ENCODE results near the gene STPG4.

STPG4 gene

DNA sequence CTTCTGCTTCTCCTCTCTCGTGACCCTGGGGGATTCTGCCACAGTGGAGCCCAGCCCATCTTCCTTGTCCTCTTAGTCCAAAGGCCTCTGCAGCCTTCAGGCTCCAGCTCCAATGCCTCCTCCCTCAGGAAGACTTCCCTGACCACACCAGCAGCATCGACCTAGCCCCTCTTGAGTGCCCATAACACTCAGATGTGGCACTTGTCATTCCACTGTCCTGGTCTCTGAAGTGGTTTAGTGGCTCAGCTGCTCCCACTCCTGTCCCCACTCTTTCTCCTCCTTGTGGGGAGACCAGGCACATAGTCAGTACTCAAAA, 97.5 kb downstream of the STPG4 start:
- no peak overlapping the region for H3K4me3 ChIP-seq (ENCODE audit: low read depth, low read length)
- TF ChIP-seq, protein P1, sequence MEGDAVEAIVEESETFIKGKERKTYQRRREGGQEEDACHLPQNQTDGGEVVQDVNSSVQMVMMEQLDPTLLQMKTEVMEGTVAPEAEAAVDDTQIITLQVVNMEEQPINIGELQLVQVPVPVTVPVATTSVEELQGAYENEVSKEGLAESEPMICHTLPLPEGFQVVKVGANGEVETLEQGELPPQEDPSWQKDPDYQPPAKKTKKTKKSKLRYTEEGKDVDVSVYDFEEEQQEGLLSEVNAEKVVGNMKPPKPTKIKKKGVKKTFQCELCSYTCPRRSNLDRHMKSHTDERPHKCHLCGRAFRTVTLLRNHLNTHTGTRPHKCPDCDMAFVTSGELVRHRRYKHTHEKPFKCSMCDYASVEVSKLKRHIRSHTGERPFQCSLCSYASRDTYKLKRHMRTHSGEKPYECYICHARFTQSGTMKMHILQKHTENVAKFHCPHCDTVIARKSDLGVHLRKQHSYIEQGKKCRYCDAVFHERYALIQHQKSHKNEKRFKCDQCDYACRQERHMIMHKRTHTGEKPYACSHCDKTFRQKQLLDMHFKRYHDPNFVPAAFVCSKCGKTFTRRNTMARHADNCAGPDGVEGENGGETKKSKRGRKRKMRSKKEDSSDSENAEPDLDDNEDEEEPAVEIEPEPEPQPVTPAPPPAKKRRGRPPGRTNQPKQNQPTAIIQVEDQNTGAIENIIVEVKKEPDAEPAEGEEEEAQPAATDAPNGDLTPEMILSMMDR (IDR thresholded peaks at IDR 0.05; ENCODE audit: low read depth, low read length) = no peak

DNA sequence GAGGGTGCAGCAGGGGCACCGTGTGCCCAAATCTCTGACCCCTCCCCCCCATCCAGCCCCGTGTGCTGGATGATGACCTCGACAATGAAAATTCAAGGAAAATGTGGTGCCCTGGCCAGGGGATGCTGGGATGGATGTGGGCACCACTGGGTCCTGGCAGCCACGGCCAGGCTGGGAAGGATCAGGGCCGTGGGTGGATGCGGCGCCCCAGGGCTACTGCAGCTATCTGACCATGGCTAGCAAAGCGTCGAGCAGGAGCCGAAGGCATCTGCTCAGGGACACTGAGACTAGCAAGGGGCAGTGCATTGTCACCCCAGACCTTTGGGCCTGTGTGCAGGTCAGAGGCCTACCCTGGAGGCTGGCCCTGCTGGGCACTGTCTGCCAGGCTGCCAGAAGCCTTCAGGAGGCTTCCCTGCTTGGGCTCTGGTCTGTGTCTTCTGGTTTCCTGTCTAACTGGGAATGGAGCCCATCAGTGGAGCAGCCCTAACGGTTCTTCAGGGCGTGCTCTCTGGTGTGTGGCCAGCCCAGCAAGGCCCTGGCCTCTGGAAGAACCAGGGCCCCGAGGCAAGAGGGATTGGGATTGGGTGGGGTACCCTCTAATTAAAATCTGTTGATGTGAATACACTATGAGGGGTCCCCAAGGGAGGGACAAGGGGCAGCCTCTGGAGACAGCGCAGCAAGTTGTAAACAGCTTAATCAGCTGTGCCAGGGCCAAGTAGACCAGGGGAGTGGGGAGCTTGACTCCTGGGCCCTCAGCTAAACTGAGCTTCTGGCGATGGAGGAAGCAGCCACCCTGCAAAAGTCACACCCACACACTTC, 98.0 kb downstream of the STPG4 start:
- no peak overlapping the region for H3K4me3 ChIP-seq (ENCODE audit: low read depth, low read length)
- TF ChIP-seq, protein P1 (IDR thresholded peaks at IDR 0.05; ENCODE audit: low read depth, low read length) = no peak

DNA sequence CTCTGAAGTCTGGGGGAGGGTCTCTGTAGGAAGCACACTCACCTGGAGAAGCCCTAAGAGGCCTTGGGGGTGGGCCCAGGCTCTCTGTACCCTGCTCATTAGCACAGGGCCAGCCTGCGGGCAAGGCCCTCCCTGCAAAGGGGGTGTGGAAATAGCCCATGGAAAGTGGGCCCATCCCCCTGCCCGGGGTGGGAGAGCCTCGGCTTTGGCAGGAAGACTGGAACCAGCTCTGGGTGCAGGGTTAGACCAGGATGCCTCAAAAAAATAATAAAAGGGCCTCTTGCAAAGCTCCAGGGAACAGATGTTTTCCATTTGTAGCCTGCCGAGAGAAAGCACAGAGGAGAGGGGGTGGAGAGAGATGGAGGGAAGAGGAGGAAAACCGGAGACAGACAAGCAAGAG, 98.7 kb downstream of the STPG4 start:
- no peak overlapping the region for H3K4me3 ChIP-seq (ENCODE audit: low read depth, low read length)
- TF ChIP-seq, protein P1 (IDR thresholded peaks at IDR 0.05; ENCODE audit: low read depth, low read length) = no peak

DNA sequence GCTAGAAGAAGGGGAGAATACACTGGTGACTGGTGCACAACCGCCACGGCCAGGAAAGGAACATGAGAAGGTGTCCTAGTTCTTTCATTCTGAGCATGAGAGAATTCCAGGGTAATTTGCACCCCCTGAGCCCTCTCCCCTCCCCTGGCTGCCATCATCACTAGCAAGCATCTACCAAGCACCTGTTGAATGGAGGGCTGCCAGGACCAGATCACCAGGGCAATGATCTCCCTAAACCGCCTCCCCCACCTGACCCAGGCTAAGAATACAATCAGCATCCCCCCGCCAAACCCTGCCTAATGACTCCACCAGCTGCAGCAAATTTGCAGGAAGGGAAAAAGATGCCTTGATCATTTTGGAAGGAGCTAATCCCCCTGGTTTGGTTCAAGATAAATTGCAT, 100.2 kb downstream of the STPG4 start:
- H3K4me3 ChIP-seq (ENCODE audit: low read depth, low read length) = no peak overlapping the region
- TF ChIP-seq, protein P1 (IDR thresholded peaks at IDR 0.05; ENCODE audit: low read depth, low read length) = no peak

DNA sequence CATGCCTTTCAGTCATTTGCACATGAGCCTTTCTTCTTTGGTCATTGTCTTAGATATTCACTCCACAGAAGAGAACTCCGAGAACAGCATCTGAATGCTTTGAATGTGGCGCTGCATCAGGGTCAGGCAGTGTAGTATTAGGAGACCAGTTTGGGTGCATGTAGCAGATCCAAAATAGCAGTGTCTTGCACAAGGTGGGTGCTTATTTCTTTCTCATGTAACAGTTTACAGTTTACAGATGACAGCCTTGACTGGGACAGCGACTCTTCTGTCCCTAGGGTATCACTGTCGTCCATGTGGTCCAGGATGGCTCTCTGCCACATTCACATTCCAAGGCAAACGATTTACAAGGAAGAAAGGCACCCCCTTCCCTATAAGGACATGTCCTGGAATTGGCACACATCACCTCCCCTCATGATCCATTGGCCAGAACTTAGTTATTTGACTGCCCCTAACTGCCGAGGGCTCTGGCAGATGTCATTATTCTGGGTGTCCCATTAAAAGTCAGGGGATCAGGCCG, 101.0 kb downstream of the STPG4 start:
- TF ChIP-seq, protein P1 (IDR thresholded peaks at IDR 0.05; ENCODE audit: low read depth, low read length) = no peak
- no peak overlapping the region for H3K4me3 ChIP-seq (ENCODE audit: low read depth, low read length)

DNA sequence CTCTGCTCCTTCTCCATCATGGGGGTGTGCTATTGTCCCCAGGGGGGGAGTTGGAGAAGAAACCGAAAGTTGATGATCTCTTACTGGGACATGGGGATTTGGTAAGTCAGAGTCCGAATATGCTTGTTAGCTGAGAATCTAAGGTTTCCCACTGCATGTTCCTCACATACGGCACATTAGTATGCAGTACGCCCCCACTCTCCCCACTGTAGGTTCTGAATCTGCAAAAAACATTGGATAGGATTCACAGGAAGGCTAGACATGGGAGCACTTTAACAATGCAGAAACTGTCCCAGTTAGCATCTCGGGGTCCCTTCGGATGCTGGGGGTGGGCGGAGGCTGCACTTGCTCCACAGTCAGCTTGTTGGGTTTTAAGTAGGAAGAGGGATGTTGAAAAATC, 102.3 kb downstream of the STPG4 start:
- H3K4me3 ChIP-seq (ENCODE audit: low read depth, low read length) = no peak overlapping the region
- TF ChIP-seq, protein P1 (IDR thresholded peaks at IDR 0.05; ENCODE audit: low read depth, low read length) = no peak

DNA sequence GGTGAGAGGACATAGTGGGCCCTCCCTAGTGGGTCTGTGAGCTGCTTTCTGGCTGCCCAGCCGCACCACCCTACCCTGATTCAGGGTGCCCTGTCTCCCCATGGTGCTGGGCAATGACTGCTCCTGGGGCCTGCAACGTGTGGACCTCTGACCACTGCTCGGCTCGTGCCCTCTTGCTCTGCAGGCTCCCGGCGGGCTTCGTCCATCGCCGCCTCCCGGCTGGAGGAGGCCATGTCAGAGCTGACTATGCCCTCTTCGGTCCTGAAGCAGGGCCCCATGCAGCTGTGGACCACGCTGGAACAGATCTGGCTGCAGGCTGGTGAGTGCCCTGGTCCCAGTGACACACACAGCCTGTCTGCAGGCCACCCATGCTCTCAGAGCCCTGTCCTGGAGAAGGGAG, 103.5 kb downstream of the STPG4 start:
- H3K4me3 ChIP-seq (ENCODE audit: low read depth, low read length) = no peak overlapping the region
- TF ChIP-seq, protein P1 (IDR thresholded peaks at IDR 0.05; ENCODE audit: low read depth, low read length) = no peak
